AG08396 (cell line): ENCODE data around the gene OR6N1.

Experiments
- DNase-seq: peaks from one replicate; pipeline ENCODE4 v3.0.0; 2012; ENCODE audit warnings: low spot score, mixed read lengths

Gene OR6N1

GRCh38 chr1:158735848-158736247 is 36.1 kb downstream of the OR6N1 start:
- DNase-seq: no peak

DNA sequence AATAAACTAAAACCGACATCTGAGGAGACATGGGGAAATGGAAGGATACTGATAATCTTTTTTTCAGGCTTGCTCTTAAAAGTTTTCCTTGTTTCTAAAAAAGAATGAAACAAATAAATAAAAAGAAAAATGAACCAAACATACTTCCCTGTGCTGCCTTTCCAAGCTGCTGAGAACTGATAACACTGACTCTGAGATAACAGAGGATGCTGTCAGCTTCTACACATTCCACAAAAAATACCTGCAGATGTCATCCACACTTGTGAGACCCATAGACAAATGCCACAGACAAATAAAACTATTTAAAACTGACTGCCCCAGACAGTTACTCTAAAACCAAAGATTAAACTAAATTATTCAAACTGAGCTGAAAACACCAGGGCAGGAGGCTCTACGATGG is 39.5 kb downstream of the OR6N1 start:
- DNase-seq: no peak

DNA sequence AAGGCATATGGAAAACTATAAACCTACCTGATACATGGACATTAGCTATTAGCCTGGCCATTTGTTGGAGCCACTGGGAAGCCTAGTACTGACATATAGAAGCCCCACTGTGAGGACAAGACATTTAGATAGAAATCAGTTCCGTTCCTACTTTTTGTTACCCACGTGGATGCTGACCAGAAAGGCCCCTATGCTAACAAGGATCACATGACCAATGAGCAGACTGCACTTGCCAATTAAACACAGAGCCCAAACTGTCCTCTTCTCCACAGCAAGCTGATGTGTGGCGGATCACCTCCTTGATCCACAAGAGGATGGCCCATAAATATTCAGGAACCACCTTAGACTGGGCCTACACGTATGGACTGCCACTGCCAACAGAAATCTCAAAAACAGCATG is 40.3 kb downstream of the OR6N1 start:
- no peak for DNase-seq

DNA sequence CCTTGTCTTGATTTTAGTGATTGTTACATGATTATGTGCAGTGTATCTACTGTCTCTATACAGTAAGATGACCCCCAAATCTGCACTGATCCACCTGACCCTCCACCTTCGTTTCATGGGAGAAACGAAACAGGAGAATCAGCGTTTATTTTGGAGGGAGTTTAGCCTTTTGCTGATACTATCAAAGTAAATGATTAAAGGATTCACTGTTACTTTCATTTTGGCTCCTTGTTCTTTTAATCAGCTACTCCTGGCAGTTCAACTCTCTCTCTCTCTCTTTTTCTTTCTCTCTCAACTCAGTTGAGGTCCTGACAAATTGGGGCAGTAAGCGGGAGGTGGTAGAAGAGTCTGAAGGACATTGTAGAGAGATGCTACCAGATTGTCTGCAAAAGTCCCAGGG is 41.5 kb downstream of the OR6N1 start:
- DNase-seq: no peak

DNA sequence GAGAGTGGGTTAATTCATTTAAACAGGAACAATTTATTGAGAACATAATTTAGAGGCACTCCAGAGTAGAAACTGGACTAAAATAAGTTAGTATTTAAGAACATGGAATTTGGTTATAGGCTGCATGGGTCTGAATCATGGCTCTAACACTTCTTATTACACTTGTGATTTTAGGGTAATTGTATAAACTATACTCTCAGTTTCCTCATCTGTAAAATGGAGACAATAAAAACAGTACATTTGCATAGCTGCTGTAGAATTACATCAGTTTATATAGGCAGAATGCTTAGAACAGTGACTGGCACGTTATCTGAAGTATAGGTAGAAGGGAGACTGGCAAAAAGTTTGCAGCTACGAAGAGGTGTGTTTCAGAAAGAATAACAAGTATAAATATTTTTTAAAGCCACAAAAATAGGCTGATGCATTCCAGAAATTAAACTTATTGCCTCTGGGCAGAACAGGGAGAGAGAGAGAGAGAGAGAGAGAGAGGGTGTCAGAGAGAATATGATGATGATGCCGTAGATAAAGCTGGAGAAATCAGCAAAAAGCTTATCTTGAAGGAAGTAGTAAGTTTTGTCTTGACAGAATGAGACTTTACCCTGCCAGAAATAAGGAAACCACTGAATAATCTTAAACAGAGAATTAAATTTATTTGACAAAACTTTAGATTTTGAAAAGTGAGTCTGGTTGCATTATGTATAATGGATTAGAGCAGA is 43.3 kb downstream of the OR6N1 start:
- DNase-seq: no peak

DNA sequence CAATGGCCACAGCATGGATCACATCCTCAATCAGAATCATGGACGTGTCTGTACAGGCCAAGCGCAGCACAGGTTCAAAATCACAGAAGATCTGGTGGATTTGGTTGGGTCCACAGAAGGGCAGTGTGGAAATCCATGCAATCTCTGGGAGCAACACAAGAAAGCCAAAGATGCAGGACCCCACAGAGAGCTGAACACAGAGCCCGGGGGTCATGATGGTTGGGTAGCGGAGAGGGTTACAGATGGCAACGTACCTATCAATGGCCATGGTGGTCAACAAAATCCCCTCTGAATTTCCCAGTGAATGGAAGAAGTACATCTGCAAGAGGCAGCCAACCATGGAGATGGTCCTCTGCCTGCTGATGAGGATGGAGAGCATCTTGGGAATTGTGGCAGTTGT is 47.6 kb downstream of the OR6N1 start:
- DNase-seq: no peak

- no peak for DNase-seq
Measured at GRCh38 chr1:158720620-158721019, 51.4 kb downstream of the OR6N1 start, which contains the start of gene OR6K3. Gene OR6K3 (minus strand): TSS chr1:158720720. CDS start chr1:158718115, 2,605 bp downstream.

DNA sequence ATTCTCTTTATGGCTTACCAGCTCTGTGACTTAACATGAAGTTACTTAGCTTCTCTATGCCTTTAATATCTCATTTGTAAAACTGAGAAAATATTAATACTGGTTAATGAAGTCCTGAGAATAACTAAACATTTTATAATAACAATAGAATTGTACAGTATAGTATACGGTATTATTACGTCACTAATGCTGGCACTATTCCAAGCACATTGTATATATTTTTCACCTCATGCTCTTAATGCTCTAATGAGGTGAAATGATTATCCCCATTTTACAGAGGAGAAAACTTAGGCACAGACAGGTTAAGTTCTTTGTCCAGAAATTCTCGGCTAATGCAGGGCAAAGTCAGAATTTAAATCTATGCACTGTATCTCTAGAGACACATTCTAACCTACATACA is 52.3 kb downstream of the OR6N1 start:
- no peak for DNase-seq

DNA sequence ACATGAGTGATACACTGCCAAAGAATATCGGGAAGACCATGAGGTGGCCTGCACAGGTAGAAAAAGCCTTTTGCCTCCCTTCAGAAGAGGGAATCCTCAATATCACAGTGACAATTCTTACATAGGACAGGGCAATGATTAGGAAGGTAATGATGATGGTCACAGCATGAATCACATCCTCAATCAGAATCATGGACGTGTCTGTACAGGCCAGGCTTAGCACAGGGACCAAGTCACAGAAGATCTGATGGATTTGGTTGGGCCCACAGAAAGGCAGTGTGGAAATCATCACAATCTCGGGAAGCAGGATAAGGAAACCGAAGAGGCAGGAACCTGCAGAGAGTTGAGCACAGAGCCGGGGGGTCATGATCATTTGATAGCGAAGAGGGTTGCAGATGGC is 54.7 kb downstream of the OR6N1 start:
- no peak for DNase-seq

DNA sequence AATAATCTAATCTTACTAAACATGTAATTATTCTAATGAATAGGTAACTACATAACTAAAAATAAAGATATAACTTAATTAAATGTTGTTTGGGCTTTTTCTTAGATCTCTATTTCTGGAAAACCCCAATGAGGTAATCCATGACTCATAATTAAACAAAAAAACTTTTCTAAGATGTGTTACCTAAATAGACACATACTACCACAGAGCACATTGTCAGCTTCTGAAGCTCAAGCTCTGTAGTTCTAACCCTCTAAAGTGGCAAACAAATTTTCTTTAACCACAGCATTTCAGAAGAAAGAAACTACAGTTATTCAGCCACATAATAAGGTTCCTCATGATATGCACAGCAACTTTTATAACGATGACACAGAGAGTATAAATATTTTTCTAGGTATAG is 55.7 kb downstream of the OR6N1 start:
- no peak for DNase-seq

- no peak for DNase-seq
Measured at GRCh38 chr1:158714754-158715153, 57.2 kb downstream of the OR6N1 start.
